GM19035 (cell line): ENCODE measurements around the gene ZNF586.
"Not testable (repeated sequence)": the region's sequence is repeated elsewhere in the genome, so short reads cannot be mapped to it uniquely, and the experiment has no call there.

Experiments
- ATAC-seq: cut with Tn5 transposase; IDR thresholded peaks from one replicate; pipeline ENCODE4 v1.9.1; 2021; ENCODE audit not compliant: unreplicated experiment

The ZNF586 gene

DNA sequence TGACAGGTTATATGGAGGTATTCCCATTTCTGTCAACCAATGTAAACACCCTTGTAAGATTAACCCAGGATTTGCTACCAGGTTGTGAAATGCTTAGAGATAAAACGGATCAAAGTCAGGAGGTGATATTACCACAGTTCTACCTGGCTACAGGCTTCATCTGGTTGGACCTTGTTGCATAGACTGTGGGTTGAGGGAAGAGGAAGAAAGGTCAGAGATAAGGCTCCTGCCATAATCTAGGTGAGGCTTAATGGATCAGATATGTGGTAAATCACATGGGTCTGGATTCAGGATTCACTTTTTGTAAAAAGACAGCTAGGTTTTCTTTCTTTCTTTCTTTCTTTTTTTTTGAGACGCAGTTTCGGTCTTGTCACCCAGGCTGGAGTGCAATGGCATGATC is 52.0 kb downstream of the ZNF586 start:
- not testable (repeated sequence) for ATAC-seq

DNA sequence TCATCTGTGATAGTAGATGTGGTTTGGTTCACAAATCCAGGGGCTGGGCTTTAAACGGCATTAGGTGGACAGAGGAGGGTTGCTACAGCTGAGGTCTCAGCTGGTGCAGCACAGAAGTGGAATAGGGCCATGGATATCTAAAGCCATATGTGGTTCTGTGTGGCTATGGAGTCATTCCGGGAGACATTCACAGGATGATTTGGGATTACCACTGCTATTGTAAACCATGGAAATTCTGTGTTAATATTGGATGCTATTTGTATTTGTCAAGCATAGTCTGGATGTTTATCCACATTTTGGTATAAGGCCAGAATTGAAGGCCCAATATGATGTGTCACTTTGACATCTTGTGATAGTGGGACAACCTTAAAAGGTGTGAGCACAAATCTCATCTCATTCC is 53.7 kb downstream of the ZNF586 start:
- not testable (repeated sequence) for ATAC-seq

DNA sequence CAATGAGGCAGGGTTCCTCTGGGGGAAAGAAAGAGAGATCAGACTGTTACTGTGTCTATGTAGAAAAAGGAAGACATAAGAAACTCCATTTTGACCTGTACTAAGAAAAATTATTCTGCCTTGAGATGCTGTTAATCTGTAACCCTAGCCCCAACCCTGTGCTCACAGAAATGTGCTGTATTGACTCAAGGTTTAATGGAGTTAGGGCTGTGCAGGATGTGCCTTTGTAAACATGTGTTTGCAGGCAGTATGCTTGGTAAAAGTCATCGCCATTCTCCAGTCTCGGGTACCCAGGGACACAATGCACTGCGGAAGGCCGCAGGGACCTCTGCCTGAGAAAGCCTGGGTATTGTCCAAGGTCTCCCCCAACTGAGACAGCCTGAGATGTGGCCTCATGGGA is 54.1 kb downstream of the ZNF586 start:
- not testable (repeated sequence) for ATAC-seq

DNA sequence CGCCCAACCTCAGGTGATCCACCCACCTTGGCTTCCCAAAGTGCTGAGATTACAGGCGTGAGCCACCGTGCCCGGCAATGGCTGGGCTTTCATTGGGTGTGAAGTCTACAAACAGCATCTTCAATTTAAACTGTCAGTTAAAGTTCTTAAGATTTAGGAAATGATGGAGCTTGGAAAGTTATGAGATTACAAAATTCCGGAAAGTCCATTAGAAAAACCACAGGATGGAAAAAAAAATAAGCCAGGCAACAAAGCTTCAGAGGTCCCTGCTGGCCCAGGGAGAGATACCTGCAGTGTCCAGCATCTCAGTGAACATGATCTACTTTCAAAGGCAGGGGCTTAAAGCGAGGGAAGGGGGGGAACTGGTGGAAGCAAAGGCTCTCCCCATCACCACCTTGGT is 56.0 kb downstream of the ZNF586 start:
- ATAC-seq, result no peak

DNA sequence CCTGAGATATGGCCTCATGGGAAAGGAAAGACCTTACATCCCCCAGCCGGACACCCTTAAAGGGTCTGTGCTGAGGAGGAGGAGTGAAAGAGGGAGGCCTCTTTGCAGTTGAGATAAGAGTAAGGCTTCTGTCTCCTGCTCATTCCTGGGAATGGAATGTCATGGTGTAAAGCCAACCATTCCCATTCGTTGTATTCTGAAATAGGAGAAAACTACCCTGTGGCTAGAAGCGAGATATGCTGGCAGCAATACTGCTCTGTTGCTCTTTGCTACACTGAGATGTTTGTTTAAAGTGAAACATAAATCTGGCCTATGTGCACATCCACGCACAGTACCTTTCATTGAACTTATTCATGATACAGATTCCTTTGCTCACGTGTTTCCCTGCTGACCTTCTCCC is 59.8 kb downstream of the ZNF586 start:
- no peak for ATAC-seq

DNA sequence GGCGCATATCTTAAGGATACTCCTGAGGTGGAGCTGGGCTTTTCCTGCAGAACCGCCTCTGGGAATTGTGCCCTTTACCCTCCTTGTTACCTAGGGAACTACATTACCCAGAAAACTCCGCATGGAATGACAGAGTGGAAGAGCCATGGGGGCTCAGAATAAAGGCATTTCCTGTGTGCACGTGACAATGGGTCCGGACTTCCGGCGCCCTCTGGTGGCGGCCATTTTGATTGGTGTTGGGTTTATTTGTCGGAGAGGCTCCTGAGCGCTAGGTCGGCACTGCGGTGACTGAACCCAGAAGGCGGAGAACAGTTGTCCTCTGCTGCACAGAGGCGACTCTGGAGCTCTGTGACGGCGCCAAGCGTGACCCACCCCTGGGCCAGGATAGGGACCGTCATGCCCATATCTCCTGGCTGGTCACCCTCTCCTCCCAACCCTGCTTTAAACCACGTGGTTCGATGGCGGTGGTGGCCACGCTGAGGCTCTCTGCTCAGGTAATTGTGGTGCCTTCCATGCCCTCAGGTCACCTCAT is 60.7 kb downstream of the ZNF586 start, which contains the start of gene ZNF587B:
Gene ZNF587B (plus strand): TSS at position 229 of the 532 bp plus-strand sequence. CDS start 230 bp downstream, at position 459.
- ATAC-seq, result no peak
